Pons (tissue), 1 donor: ENCODE data around the gene SPG21.

ENCODE experiments used
- DNase-seq: peaks from one replicate; pipeline ENCODE4 v3.0.0-alpha.2; 2016; ENCODE audit warnings: low spot score

The SPG21 gene

DNA sequence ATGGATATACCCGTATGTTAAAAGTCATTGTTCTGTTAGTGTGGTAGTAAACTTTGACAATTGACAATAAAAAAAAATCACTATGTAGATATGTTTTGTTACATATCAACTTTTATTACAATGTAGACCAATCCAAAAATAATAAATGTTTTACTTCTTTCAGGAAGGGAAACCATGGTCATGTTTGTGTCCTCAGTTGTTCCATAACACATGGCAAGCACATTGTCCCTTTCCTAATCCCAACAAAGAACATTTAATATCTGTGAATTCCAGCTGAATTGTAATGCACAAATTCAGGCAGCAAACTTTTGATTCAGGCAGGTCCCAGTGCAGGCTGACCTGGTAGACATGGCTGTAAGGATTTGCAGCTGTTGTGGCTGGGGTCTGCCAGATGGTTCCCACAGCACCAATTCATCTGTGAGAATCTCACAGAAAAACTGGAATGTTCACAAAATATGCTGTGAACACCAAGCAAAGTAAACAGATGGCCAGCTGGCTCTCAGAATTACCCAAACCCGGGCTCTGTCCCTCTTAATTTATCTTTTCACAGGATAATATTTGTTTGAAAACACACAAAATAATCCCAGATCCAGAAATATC is 1.9 kb upstream of the SPG21 start:
- no peak for DNase-seq

DNA sequence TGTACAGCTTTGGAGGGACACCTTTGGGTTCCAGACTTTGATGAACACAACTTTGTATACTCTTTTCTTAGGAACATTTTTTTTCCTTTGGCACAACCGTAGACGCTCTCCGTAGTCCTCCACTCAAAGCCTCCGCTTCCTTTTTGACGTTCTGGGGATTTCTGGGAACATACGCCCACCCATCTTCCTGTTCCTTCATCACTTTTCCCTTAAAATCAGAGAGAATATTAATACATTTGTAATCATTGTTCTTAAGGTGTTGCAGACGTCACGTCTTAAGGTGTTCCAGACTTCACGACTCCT is 405 bp upstream of the SPG21 start:
- no peak for DNase-seq

DNA sequence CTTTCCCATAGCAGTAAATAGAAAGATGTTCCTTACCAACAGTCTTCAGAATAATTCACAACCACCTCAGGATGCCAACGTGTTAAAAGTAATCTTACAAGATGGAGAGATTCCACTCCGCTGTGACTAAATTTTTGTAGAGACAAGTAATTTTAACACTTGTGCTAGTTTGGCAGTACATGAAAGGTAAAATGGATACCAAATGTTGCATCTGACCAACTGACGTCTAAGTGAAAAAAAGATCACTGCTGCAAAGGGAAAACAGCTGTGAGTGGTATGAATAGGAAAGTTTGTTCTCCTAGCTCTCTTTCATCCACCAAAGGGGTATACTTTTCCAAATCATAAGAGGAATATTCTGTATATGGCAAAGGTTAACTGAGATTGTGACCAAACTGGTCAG is 2.6 kb downstream of the SPG21 start:
- DNase-seq = no peak

DNA sequence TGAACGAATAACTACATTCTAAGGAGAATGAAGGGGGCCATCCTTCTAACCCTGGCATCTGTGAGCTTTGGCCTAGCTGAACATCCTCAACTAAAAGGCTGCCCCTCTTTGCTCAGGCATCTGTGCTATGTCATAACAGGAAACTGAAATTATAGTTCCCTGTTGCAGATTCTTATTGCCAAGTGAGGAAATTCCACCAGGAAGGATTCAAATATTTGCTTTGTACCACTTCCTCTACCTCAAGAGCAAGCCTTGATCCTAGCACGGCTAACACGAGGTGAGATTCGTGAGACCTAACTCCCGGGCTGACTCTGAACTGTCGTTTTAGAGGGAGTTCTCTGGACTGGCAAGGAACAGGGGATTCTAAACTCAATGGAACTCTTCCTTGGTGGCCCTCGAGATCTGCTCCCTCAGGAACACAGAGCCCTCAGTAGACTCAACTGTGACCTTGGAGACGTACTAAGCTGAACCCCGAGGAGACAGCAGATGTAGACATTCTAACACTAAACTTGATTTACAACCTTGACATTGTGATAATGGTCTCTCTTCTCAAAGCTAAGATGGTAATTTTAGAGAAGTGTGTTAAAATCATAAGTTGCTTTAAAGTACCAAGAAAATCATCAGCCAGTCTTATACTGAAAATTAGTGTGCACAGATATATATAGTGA is 4.2 kb downstream of the SPG21 start:
- no peak for DNase-seq

DNA sequence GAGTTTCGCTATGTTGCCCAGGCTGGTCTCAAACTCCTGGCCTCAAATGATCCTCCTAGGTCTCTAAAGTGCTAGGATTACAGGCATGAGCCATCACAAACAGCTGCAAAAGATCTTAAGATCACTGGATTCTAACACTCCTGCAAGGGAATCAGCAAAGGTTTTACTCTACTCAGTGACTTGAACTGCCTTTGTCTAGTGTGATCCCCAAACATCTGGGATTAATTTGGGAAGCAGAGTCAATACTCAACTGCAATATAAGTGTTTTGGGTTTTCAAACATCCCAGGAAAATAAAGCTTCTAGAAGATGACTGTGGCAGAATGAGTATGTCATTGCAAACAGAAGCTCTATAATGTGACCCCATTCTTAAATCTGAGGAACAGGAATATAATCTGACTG is 7.2 kb downstream of the SPG21 start:
- no peak for DNase-seq

DNA sequence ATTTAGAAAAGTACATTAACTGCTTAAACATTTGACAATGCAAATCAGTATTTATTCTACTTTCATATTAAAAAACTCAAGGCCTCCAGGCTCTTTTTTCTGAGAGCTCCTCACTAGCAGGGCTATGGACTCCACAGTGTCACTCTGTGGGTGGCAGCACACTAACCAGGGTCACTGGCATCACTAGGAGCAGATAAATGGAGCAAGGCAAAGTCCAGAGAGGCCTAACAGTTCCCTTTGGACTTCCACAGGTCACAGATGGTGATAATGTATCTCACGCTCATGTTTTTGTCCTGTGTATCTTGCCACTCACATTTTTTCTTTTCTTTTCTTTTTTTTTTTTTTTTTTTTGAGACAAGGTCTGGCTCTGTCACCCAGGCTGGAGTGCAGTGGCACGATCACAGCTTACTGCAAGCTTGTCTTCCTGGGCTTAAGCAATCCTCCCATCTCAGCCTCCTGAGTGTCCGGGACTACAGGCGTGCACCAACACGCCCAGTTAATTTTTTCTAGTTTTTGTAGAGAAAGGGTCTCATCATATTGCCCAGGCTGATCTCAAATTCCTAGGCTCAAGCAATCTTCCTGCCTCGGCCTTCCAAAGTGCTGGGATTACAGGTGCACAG is 7.8 kb downstream of the SPG21 start:
- DNase-seq = peak; percentile 34

DNA sequence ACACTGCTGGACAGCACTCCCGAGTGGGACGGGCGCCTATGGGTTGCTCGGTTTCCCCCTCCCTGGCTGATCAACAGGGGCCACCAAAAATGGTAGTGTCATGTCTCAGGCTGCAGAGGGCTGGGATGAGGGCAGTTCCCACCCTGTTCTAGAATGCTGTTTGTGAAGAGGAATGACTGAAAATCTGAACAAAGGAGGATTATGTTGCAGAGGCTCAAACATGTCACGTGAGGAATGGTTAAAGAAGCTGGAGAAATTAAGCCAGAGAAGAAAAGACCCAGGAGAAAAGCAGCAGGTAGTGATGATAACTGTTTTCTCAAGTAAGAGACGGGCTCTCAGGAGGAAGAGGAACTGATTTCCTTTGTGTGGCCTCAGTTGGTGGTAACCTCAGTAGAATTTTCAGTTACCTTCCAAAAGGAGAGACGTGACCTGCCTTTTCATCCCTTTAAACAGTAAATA is 10.4 kb downstream of the SPG21 start:
- peak; percentile 60 for DNase-seq

DNA sequence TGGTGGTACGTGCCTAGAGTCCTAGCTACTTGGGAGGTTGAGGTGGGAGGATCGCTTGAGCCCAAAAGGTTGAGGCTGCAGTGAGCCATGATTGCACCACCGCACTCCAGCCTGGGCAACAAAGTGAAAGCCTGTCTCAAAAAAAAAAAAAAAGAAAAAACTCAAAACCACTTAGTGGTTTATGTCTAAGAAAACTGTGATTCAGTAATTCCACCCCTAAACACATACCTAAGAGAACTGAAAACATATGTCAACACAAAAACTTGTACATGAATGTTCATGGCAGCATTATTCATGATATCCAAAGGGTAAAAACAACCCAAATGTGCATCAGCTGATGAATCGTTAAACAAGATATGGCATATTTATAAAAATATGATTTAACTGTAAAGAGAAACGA is 14.3 kb downstream of the SPG21 start:
- DNase-seq = no peak

DNA sequence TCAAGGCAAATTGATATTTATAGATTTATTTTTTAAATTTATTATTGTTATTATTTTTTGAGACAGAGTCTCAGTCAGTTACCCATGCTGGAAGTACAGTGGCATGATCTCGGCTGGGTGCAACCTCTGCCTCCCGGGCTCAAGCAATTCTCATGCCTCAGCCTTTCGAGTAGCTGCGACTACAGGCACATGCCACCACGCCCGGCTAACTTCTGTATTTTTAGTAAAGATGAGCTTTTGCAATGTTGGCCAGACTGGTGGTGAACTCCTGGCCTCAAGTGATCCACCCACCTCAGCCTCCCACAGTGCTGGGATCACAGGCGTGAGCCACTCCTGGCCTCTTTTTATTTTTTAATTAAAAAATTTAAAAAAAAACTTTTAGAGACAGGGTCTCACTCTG is 19.0 kb downstream of the SPG21 start:
- DNase-seq = no peak

DNA sequence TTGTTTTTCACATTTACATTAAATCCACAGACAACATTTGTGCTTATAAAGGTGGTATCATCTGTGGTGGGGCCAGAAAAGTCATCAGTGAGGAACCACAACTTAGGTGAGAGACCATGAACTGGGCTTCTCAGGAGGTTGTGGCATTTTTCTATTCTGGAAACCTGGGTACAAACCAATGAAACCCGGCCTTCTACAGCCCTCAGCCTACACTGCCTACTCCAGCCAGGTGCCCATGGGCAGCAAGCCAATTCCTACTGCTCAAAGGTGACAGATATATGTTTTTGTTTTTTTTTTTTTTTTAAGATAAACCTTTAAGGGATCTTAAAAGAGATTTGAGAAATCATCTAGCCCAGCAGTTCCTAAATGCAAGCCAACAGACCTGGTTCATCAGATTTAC is 20.3 kb downstream of the SPG21 start:
- DNase-seq = no peak

DNA sequence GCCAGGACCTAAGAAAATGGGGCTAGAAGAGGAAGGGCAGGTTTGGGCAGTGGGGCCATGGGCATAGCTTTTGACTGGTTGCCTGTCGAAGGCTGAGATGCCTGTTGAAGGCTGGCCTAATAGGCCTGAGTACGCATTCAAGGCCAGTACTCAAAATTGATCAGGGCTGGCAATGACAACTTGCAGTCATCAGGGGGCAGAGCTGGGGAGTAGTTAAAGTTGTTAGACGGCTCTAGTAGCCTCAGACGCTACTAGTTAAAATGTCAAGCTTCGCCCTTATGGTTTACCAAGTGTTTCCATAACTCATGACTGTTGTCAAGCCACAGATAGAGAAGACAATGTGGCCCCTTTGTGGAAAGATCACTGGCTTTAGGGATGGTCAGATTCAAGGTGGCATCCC is 28.7 kb downstream of the SPG21 start:
- DNase-seq = no peak

DNA sequence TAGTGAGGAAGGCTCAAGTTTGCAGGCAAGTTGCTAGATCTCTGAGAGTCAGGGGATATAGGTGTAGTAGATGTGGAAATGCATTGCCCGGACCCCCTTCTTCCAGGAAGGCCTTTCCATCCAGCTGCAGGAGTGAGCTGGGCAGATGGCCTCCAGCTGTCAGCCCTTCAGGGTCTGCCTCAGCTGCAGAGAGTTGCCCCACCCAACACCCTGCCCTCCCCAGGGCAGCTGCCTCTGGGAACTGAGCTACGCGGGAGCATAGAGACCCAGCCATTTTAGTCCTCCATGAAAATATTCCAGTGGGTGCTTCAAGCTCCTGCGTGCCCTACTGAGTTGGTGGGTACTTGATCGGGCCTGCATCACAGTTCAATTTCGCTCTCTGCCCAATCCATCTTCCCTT is 29.6 kb downstream of the SPG21 start:
- no peak for DNase-seq

DNA sequence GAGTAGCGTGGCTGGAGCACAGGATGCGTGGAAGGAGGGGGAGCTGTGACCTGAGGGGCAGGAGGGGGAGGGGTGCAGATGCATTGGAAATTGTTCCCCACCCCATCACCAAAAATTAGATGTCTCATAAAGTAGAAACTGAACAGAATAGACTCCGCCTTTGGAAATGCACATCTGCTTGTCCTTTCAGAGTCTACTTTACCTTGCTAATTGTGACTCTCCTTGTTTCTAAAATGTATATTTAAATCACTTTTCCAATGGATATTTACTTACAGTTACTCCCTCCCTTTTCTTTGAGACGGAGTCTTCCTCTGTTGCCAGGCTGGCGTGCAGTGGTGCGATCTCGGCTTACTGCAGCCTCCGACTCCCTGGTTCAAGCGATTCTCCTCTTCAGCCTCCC is 30.6 kb downstream of the SPG21 start:
- no peak for DNase-seq

DNA sequence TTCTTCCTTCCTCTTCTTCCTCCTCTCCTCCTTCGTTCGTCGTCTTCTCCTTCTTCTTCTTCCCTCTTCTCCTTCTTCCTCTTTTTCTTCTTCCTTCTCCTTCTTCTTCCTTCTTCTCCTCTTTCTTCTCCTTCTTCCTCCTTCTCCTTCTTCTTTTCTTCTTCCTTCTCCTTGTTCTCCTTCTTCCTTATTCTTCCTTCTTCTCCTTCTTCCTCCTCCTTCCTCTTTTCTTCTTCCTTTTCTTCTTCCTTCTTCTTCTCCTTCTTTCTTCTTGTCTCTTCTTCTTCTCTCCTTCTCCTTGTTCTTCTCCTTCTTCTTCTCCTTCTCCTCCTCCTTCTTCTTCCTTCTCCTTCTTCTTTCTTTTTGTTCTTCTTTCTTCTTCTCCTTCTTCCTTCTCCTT is 35.3 kb downstream of the SPG21 start:
- no peak for DNase-seq

DNA sequence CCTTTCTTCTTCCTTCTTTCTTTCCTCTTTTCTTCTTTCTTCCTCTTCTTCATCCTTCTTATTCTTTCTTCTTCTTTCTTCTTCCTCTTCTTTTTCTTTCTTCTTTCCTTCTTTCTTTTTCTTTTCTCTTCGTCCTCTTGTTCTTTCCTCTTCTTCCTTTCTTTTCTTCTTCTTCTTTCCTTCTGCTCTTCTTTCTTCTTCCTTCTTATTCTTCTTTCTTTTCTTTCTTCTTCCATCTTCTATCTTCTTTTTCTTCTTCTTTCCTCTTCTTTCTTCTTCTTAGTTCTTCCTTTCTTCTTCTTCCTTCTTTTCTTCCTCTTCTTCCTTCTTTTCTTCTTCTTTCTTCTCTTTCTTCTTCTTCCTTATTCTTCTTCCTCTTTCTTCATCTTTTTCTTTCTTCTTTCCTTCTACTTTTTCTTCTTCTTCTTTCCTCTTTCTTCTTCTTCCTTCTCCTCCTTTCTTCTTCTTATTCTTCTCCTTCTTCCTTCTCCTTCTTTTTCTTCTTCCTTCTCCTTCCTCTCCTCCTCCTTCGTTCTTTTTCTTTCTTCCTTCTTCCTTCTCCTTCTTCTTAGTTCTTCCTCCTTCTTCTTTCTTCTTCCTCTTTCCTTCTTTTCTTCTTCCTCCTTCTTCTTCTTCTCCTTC is 37.8 kb downstream of the SPG21 start:
- no peak for DNase-seq

DNA sequence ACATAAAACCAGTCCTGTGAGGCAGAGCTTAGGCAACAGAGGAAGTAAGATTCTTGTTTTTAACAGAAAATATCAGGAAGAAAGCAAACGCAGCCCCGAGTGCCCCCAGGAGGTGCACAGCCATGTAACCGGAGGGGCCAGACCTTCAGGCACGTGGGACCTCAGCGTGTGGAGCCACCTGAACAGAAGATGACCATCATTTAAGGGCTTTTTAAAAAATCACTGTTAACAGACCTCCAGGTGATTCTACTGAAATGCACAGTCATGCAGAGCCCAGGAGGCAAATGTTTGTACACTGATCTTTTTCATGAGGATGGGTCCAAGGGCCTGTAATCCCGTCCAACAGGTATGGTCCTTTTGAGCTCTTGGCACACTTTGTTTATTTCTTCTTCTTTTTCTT is 38.8 kb downstream of the SPG21 start:
- DNase-seq = no peak

DNA sequence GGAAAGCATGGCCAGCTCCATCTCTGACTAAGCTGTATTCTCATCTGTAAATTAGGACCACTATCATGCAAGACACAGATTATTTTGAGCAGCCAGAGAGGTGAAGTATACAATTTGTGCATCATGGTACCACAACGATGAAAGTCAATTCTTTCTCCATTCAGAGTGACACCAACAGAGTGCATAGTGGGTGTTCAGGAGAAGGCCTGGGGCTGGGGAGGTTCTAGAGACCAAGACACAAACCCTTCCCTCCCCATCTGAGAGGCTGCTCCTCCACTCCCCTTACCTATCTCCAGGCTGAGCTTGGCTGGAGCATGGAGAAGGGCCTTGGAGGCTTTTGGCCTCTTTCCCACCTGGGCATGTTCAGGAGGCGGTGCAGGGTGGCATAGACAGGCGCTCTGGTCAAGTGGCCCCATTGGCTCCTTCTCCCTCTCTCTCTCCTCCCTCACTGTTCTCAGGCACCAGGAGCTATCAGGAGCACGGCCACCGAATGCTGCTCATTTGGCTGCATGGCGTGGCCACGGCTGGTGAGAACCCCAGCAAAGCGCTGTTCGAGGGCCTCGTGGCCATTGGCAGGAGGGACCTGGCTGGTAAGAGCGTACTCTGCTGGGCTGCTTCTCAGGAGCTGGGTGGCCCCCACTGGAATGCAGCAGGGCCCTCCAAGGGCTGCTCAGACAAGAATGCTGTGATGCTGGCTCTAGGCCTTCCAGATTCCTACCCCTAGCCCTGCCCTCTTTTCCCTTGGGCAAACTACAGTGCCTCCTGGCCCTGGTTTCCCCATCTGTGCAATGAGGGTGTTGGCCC is 40.1 kb downstream of the SPG21 start:
- no peak for DNase-seq

DNA sequence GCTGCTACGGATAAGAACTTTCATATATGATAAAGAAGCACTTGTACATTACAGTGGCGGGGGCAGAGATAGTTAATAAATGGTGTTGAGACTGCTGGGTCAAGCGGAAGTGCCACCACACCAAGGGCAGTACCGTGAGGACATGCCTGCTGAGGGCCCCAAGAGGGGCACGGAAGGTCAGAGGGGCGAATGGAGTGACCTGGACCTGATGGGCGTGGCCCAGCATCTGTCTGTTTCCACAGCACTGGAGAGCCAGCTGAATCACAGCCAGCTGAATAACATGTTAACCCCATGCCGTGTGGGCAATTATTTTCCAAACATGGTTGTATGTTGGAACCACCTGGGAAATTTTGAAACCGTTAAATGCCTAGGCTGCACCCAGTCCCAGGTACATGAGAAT is 40.8 kb downstream of the SPG21 start:
- no peak for DNase-seq

DNA sequence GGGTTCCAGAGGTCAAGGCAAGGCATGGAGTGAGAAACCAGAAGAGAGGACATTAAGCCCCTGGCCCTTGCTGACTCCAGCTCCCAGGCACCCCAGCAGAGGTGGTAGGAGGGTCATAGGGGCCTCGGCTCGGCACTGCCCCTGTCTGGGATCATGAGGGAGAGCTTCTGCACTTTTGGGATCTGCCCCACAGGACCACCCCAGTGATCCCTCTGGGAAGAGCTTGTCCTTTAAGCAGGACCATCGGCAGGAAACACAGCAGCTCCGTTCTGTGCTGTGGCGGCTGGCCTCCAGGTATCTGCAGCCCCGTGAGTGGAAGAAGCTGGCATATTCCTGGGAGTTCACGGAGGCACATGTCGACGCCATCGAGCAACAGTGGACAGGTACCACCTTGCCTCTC is 42.5 kb downstream of the SPG21 start:
- no peak for DNase-seq

DNA sequence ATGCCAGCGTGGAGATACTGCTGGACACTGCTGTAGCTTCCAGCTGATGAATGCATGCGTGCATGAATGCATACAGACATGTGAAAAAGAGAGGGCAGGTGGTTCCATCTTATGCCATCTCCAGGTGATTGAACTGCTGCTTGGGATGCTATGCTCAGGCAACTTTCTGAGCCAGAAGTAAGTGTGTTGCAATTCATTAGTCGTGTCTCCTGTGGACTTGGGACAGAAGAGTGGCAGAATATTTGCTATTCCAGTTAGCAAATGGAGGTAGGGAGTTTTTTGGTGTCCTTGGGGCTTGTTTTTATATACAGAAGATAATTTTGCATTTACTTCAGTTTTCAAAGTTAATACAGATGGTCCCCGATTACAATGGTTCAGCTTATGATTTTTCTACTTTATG is 44.8 kb downstream of the SPG21 start:
- DNase-seq = no peak

DNA sequence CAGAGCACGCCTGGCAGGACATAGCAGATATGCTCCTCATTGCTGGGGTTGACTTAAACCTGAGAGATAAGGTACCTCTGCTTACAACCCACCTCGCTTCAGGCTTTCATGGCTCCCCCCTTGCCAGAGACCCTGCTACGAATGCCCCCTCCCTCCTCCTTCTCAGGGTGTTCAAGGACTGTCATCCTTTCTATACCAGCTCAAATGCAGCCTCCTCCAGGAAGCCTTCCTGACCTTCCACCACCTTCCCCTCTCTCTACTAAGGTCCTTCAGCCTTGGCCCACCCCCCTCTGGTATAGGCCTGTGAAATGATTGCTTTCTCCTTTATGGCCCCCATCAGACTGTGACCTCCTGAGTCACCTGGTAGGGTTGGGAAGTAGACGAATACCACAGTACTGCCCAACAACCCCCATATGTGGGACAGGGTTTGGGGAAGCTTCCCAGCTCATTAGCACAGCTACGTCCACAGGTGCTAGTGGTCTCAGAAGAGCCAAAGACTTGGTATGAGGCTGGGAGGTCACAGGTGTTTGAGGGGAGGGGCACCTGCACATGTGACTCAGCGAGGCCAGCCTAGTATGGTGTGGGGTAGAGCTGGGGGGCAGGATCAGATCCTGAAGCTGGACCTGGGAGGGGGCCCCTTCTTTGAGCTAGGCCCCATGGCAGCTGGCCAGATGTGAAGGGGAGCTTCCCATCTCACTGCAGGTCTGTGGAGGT is 46.0 kb downstream of the SPG21 start:
- no peak for DNase-seq

DNA sequence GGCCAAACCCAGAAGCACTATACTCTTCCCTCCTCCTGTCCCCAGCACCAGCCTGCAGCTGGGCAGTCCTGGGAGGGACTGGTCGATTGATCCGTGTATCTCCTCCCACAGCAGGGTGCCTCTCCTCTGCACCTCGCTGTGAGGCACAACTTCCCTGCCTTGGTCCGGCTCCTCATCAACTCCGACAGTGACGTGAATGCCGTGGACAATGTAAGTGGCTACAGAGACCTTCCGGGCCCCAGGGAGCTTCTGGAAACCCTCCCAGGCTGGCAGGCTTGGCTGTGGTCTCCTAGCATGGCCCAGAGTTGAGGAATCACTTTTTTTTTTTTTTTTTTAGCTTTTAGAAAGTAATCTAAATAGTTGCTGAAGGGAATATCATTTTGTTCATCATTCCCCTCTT is 47.4 kb downstream of the SPG21 start:
- DNase-seq = no peak
